HS-5 (cell line): ENCODE measurements around the gene ADCY1.

ENCODE experiments used
- DNase-seq: peaks from one replicate; pipeline ENCODE4 v3.0.0-alpha.2; 2012; ENCODE audit warnings: low read depth

The ADCY1 gene

GRCh38 chr7:45593121-45593541 is 19.0 kb downstream of the ADCY1 start:
- no peak for DNase-seq

DNA sequence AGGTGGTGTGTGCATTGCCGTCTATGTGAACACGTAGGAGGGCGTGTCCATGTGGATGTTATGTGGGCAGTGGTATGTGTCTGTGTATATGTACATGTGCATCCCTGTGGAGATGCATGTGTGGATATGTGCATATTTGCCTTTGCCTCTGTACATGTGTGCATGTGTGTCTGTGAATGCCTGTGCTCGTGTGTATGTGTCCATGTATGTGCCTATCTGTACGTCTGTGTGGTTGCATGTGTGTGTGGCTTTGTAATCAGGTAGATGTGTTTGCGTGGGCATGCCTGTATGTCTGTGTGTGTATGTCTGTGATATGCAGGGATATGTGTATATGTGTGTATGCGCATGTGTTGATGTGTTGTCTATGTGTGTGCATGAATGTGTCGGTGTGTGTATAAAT is 19.7 kb downstream of the ADCY1 start:
- DNase-seq = no peak

GRCh38 chr7:45594745-45595535 is 20.8 kb downstream of the ADCY1 start:
- no peak for DNase-seq

DNA sequence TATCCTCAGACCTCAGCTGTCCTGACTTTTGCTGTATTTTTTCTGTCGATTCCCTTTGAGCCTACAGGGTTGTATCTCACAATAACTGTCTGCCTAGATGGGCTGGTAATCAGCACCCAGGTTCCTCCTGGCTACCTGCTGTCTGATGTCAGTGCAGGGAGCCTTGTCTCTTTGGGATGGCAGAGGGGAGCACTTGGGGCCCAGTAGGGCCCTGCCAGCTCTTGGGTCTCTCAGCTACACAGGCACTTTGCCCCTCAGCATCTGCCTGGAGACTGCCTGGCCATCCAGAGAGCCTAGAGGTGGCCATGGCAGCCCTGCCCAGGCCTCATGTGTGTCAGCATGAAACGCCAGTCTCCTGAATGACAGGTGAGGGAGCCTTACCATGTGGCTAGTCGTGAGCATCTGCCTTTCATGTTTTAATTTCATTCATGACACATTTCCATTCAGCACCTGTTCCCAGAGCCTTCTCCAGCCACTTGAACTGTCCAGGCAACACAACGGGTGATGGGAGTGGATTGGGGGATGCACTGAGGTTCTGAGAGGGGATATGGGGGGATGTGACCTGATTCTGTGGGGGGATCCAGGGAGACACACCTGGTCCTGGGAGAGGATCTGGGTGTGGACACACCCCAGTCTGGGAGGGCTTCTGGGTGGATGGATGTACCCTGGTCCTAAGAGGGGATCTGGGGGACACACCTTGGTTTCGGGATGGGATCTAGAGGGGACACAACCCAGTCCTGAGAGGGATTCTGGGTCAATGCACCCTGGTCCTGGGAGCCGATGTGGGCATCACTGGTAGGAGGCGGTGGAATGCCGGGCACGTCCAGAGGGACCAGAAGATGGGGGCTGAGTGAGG is 21.9 kb downstream of the ADCY1 start:
- no peak for DNase-seq

GRCh38 chr7:45596665-45597095 is 22.5 kb downstream of the ADCY1 start:
- no peak for DNase-seq

DNA sequence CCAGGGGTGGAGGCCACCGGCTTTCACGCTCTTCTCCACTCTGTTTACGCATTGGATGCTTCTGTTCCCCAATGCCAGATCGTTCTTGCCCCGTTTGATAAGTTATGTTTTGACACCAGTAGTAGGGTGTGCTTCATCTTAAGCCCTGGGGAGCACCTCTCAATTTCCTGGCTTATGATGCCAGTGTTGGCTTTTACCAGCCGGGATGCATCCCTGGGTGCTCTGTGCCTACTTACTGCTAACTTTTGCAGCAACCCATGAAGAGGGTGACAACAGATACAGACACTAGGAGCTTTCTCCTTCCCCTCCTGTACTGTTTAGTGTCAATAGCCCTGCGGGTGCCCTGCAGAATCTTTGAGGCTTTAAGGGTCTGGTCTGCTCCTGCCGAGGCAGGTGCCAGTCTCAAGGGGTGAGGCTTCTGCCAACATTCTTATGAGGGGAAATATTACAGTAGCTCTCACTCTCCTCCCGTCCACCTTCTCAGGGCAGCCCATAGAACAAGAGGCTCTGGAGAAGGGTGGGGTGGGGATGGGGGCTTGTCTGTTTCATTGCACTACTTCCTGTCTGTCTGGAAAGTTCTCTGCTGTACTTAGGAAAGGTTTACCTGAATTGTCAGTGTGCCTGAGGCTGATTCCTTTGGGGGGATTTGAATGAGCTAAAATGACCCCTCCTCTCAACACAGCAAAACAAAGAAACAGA is 23.3 kb downstream of the ADCY1 start:
- DNase-seq = no peak

DNA sequence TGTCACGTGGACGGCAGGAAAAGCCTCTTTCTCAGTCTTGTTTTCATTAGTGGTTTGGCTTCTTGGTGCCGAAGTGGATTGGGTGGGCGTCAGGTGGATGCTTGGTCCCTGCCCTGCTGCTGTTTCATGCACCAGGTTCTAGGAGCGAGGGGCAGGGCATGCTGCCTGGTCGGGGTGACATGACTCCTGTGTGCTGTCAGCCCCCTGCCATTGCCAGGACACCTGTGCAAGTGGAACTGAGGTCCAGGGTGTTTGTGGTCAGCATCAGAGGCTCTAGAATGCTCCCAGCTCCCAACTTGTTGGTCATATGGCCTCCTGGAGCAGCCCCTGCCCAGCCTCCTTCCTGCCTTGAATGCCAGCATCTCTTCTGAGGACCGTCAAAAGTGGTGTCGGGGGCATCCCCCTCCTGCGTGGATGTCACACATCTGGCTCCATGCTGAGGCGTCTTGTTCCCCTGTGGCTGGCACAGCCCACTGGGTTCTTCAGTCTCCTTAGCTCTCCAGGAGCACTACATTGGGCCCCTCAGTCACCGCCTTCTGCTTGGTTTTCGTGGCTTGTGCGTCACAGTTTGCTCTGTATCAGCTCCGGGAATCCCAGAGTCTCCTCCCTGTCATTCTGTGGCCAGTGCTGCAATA is 24.8 kb downstream of the ADCY1 start:
- no peak for DNase-seq

GRCh38 chr7:45599851-45600706 is 25.9 kb downstream of the ADCY1 start:
- no peak for DNase-seq

DNA sequence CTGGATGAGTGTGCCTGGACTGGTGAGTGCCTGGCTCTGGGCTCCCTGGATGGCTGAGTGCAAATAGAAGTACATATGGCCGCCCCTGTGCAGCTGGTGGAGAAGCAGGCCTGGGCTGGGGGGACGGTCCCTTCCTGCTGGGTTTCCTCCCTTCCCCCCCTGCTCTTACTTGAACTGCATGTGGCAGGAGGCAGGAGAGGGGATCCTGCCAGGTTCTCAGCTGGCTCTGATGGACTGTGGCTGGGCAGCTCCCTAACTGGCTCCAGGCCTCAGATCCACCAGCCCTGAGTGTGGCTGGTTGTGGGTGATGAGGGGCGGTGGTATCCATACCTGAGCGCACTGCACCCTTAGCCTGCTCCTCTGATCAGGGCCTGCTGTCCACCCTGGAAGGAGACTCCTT is 26.9 kb downstream of the ADCY1 start:
- no peak for DNase-seq

- no peak for DNase-seq
Measured at GRCh38 chr7:45601816-45602540, 27.8 kb downstream of the ADCY1 start.

GRCh38 chr7:45606050-45606449 is 31.9 kb downstream of the ADCY1 start:
- DNase-seq = no peak

DNA sequence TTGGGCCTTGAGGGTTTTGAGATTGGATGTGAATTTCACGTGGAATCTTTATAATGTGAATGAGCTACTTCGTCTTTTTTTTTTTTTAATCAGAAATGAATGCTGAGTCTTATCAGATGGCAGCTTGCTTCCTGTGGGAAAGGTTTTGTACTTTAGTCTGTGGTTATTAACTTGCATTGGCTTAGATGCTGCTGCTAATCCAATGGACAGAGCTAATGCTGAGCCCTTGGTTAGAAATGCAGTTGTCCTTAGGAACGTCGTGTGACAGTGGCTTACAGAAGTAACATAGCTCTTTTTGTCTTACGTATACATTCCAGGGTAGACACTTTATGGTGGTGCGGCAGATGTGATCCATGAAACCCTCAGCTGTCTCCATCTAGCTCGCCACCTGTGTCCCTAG is 32.8 kb downstream of the ADCY1 start:
- no peak for DNase-seq

DNA sequence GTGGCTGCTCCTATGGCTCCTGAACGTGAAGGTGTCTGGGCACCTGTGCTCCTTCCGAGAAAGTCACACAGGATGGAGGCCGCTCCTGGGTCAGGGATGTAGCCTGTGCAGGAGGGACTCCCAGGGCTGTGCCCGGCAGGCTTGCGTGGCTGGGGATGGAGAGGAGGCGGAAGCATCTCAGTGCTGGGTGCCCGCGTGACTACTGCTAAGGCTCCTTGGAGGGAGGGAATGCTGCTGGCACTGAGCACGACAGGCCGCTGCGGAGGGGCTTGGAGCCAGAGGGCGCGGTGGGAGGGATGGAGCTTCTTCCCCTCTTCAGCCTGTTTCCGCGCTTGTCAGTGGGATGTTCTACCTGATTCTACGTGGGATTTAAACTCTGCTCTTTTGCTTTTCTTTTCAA is 35.0 kb downstream of the ADCY1 start:
- no peak for DNase-seq

- no peak for DNase-seq
Measured at GRCh38 chr7:45610019-45610418, 35.9 kb downstream of the ADCY1 start.

DNA sequence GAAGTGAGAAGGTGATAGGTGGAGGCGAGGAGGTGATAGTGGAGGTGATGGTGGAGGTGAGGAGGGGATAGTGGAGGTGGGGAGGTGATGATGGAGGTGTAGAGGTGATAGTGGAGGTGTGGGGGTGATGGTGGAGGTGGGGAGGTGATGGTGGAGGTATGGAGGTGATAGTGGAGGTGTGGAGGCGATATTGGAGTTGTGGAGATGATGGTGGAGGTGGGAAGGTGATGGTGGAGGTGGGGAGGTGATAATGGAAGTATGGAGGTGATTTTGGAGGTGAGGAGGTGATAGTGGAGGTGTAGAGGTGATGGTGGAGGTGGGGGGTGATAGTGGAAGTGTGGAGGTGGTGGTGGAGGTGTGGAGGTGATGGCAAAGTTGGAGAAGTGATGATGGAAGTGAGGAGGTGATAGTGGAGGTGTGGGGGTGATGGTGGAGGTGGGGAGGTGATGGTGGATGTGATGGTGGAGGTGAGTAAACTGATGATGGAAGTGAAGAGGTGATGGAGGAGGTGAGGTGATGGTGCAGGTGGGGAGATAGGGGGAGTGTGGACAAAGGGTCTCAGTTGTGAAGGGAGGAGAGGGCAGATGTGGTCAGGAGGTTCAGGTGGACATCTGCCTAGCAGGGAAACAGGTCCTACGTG is 36.6 kb downstream of the ADCY1 start:
- no peak for DNase-seq

DNA sequence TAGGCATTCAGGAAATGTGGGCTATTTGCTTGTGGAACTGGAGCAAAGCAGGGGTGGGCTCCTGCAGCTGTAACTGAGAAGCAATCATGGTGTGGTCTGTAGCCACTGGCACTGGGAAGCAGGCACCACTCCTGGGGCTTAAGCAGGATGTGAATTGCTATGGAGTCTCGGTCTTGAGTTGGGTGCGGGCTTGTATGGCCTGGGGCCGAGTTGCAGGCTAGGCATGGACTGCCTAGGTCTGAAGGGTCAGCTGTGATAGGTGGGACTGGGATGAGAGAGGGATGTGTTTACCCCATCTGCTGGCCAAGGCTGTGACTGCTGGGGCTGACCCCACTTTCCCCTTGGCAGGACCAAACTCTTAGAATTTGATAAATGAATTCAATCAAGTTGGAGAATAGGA is 43.0 kb downstream of the ADCY1 start:
- DNase-seq = no peak

DNA sequence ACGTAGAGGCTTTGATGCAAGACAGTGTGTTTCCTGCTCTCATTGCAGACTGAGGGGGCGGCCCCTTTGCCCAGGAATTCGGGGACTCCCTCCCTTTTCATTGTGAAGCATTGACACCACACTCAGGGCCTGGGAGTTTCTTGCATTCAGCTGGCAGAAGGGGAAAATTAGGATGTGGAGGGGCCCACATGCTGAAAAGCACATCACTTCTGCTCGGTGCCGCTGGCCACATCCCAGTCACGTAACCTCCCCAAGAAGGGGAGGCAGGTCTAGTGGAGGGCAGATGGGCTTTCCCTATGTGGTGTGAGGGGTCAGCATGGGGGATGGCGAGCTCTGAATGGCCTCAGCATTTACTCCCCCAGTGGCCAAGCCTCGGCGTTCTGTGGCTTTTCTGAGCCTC is 47.9 kb downstream of the ADCY1 start:
- no peak for DNase-seq

DNA sequence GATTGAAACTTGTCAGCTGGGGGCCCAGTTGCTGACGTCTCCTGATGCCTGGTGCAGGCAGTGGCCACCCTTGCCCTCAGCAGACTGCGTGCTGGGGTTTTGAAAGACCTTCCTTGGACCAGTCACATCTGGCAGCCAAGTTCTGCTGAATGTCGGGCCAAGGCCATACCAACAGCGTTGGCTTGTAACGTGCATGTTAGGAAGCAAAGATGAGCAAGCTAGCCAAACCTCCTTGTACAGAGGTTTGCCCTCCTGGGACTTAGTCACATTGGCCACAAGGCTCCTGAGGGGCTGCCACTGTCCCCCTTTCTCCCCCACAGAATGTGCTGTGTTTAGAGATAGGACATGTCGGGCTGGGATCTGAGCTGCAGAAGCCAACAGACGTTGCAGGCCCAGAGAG is 49.0 kb downstream of the ADCY1 start:
- DNase-seq = no peak

GRCh38 chr7:45623740-45624391 is 49.7 kb downstream of the ADCY1 start:
- no peak for DNase-seq

GRCh38 chr7:45624392-45624760 is 50.2 kb downstream of the ADCY1 start:
- no peak for DNase-seq
